ENCODE measurements around the gene PPP3R1.

DNA sequence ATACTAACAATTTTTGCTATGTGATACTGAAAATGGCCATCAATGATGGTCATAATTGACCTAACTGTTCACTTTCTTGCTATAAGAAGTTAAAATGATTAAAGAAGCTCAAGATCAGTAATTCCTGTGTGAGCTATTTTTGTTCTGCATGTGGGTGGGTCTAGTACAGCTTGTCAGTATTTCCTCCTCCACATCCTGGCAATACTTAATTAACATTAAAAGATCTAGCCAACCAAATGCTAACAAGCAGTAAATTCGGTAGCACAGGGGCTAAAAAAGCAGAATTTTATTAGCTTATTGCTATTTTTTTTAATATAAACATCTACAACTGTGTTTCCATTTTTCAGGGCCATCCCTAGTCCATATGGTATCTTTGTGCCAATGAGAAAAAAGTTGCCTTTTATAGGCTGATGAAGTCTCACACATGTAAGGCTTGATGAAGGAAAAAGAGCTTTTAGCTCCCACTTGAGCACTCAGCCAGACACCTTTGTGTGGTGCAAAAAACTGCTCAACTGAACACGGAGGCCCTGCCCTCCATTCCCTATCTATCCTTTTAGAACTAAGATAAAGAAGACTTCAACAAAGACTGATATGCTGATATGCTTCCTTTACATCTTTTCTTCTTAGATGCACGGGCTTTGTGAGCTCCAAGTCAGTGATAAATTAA is 99.5 kb downstream of the PPP3R1 start:
- TF ChIP-seq REST (IDR thresholded peaks at IDR 0.05; ENCODE audit: unreplicated experiment) (no peak), EZH2 (IDR thresholded peaks at IDR 0.05; ENCODE audit: low read depth, unreplicated experiment) (no peak), CREB1 (CRISPR knock-in tag; IDR thresholded peaks at IDR 0.05; ENCODE audit: low read depth) (no peak), JUNB (IDR thresholded peaks at IDR 0.05; ENCODE audit: unreplicated experiment) (no peak), POLR2AphosphoS5 (IDR thresholded peaks at IDR 0.05; ENCODE audit: low read depth) (no peak), ETS1 (IDR thresholded peaks at IDR 0.05) (no peak), NANOG (IDR thresholded peaks at IDR 0.05; ENCODE audit: borderline replicate concordance) (no peak), EZH2phosphoT487 (IDR thresholded peaks at IDR 0.05; ENCODE audit: unreplicated experiment) (no peak), STAT1 (IDR thresholded peaks at IDR 0.05; ENCODE audit: unreplicated experiment) (no peak), ZNF114 (CRISPR knock-in tag; IDR thresholded peaks at IDR 0.05) (no peak)
- TF ChIP-seq, protein P1, sequence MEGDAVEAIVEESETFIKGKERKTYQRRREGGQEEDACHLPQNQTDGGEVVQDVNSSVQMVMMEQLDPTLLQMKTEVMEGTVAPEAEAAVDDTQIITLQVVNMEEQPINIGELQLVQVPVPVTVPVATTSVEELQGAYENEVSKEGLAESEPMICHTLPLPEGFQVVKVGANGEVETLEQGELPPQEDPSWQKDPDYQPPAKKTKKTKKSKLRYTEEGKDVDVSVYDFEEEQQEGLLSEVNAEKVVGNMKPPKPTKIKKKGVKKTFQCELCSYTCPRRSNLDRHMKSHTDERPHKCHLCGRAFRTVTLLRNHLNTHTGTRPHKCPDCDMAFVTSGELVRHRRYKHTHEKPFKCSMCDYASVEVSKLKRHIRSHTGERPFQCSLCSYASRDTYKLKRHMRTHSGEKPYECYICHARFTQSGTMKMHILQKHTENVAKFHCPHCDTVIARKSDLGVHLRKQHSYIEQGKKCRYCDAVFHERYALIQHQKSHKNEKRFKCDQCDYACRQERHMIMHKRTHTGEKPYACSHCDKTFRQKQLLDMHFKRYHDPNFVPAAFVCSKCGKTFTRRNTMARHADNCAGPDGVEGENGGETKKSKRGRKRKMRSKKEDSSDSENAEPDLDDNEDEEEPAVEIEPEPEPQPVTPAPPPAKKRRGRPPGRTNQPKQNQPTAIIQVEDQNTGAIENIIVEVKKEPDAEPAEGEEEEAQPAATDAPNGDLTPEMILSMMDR (conservative IDR thresholded peaks at IDR 0.05; ENCODE audit: low read depth in 2 of 2) = no peak
- TF ChIP-seq, protein P2, sequence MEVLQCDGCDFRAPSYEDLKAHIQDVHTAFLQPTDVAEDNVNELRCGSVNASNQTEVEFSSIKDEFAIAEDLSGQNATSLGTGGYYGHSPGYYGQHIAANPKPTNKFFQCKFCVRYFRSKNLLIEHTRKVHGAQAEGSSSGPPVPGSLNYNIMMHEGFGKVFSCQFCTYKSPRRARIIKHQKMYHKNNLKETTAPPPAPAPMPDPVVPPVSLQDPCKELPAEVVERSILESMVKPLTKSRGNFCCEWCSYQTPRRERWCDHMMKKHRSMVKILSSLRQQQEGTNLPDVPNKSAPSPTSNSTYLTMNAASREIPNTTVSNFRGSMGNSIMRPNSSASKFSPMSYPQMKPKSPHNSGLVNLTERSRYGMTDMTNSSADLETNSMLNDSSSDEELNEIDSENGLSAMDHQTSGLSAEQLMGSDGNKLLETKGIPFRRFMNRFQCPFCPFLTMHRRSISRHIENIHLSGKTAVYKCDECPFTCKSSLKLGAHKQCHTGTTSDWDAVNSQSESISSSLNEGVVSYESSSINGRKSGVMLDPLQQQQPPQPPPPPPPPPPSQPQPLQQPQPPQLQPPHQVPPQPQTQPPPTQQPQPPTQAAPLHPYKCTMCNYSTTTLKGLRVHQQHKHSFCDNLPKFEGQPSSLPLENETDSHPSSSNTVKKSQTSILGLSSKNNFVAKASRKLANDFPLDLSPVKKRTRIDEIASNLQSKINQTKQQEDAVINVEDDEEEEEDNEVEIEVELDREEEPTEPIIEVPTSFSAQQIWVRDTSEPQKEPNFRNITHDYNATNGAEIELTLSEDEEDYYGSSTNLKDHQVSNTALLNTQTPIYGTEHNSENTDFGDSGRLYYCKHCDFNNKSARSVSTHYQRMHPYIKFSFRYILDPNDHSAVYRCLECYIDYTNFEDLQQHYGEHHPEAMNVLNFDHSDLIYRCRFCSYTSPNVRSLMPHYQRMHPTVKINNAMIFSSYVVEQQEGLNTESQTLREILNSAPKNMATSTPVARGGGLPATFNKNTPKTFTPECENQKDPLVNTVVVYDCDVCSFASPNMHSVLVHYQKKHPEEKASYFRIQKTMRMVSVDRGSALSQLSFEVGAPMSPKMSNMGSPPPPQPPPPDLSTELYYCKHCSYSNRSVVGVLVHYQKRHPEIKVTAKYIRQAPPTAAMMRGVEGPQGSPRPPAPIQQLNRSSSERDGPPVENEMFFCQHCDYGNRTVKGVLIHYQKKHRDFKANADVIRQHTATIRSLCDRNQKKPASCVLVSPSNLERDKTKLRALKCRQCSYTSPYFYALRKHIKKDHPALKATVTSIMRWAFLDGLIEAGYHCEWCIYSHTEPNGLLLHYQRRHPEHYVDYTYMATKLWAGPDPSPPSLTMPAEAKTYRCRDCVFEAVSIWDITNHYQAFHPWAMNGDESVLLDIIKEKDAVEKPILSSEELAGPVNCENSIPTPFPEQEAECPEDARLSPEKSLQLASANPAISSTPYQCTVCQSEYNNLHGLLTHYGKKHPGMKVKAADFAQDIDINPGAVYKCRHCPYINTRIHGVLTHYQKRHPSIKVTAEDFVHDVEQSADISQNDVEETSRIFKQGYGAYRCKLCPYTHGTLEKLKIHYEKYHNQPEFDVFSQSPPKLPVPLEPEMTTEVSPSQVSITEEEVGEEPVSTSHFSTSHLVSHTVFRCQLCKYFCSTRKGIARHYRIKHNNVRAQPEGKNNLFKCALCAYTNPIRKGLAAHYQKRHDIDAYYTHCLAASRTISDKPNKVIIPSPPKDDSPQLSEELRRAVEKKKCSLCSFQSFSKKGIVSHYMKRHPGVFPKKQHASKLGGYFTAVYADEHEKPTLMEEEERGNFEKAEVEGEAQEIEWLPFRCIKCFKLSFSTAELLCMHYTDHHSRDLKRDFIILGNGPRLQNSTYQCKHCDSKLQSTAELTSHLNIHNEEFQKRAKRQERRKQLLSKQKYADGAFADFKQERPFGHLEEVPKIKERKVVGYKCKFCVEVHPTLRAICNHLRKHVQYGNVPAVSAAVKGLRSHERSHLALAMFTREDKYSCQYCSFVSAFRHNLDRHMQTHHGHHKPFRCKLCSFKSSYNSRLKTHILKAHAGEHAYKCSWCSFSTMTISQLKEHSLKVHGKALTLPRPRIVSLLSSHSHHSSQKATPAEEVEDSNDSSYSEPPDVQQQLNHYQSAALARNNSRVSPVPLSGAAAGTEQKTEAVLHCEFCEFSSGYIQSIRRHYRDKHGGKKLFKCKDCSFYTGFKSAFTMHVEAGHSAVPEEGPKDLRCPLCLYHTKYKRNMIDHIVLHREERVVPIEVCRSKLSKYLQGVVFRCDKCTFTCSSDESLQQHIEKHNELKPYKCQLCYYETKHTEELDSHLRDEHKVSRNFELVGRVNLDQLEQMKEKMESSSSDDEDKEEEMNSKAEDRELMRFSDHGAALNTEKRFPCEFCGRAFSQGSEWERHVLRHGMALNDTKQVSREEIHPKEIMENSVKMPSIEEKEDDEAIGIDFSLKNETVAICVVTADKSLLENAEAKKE (CRISPR knock-in tag; IDR thresholded peaks at IDR 0.05) = no peak
